A549 treated with AZD2906 at 1 μM for 4 hours (cell line): ENCODE data around the gene ZSCAN32. TPM values are rescaled to one million over a fixed set of nuclear protein-coding genes. Genes with fewer than 3 reads are reported as not detected.

ENCODE experiments used
- total RNA-seq: library from RNA; stranded (reverse); fragments of 200-300 nt; extraction: Qiagen RNA extraction; gene quantifications from 5 replicates; pipeline ENCODE4 v1.2.3, GENCODE V29; 2022

ZSCAN32 gene
- 10.8 to 18.4 TPM (median 14.8 TPM) in 5 replicates for total RNA-seq

DNA sequence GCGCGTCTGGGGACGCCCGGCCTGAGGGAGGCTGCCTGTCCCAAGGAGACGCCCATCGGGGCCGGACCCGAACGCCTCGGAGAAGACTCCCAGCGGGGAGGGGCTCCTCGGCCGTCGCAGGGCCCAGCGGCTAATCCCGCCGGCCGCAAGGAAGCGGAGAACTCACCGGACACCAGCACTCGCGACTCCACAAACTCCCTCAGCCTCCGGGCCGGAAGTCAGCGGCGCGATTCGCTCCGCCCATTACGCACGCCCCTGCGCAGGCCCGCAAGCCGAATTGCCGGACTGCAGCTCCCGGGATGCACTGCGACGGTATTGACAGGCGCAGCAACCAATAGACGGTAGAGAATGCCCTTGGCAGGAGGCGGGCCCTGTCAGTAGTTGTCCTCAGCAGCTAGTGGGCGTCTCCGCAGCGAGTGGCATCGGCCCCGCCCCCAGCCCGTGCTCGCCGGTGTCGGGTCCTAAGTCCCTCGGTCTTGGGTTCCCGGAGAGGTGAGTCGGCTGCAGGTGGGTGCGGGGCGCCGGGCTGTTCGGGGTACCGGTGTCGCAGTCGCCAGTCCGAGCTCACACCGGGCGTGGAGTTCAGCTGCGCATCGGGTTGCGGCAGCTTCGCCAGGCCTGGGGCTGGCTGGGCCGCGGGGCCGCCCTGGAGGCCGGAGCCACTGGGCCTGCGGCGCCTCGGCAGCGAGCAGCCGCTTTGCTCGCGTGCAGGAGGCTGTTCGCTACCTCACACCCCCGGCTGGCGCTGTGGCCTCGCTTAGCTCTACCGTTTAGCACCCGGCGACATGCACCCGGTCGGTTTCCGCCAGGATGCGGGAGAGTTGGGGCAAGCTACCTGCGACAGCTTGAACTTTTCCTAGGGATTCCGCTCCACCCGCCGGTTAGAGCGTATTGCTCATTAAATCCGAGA, at the start of gene ZSCAN32, which contains the start of gene ZNF174:
TSS of gene ZSCAN32 (minus strand) at position 226 of the 910 bp plus-strand sequence. CDS start 3,447 bp downstream, outside the sequence.
TSS of gene ZNF174 (plus strand) at position 437 of the 910 bp plus-strand sequence. CDS start 790 bp downstream, outside the sequence.

DNA sequence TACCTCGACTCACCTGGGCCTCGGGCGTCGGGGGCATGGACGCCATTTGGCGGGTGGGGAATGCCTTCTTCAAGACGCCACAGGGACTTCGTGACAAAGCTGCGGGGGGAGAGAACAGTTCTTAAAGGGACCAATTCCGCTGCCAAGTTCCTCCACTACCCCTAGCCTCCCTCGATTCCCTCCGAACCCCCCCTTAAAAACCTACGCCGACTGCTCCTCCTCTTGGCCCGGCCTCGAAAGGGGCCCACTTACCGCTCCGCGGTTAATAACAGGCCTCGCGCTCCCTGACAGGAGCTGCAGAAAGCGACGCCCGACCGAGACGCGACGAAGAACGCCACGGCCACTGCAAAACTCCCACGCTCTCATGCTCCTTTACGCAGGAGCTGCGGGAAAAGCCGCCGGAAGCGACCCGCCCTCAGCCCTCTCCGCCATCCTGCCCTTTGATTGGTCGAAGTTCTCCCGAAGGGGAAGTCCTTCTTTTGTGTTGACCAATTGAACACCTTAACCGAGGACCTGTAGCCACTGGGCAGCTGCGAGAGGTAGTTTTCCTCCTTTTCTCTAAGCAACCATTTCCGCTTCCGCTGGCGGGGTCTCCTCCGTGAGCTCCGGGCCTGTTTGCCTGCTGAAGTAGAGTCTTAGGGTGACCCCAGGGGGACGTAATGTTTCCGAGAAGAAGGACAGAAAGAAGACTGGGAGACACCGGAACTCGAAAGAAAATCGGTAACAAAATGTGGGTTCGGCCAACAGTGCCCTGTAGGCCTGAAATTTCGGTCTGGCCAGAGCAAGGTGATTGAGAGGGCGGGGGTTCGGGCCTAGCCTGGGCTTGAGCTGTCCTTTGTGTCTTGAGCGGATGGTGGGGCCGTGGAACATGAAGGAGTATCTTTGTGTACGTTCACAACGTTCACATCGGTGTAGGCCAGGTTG, 42.6 kb upstream of the ZSCAN32 start, which contains the start of the genes NAA60 and ZNF597:
TSS of gene NAA60 (plus strand) at position 573 of the 924 bp plus-strand sequence. CDS start 32,548 bp downstream, outside the sequence.
TSS of gene ZNF597 (minus strand) at position 397 of the 924 bp plus-strand sequence. CDS start at position 46, 351 bp downstream.

DNA sequence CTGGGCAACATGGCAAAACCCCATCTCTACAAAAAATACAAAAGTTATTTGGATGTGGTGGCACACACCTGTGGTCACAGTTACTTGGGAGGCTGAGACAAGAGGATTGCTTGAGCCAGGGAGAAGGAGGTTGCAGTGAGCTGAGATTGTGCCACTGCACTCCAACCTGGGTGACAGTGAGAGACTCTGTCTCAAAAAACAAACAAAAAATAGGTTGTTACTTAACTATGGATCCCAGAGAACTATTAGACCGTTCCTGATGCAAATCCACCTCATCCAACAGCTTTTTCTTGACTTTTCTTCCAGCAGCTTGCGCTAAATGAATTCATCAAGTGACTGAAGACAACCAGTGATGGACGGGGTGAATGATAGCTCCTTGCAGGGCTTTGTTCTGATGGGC, 45.2 kb downstream of the ZSCAN32 start, which contains the start of gene OR2C1:
TSS of gene OR2C1 (plus strand) at position 301 of the 400 bp plus-strand sequence. CDS start at position 353, 52 bp downstream.

Other genes starting within 250 kb of the ZSCAN32 start
- gene OR1F1, start 212.8 kb downstream of the ZSCAN32 start, total RNA-seq = 0.13 to 0.59 TPM (median 0.21 TPM) in 5 replicates
- gene ZNF200, start 165.8 kb downstream of the ZSCAN32 start, total RNA-seq = 7.1 to 10.0 TPM (median 7.6 TPM) in 5 replicates
- gene MEFV, start 144.4 kb downstream of the ZSCAN32 start, total RNA-seq = 0.02 to 0.05 TPM (median 0.02 TPM) in 3 of 5 replicates, not detected in the others
- gene ZNF263, start 117.5 kb downstream of the ZSCAN32 start, total RNA-seq = 33.6 to 39.0 TPM (median 34.1 TPM) in 5 replicates
- gene TIGD7, start 95.6 kb downstream of the ZSCAN32 start, total RNA-seq = 0.72 to 1.4 TPM (median 1.2 TPM) in 5 replicates
- 9.5 to 10.4 TPM (median 9.7 TPM) in 5 replicates for gene ZNF75A, start 95.5 kb downstream of the ZSCAN32 start, total RNA-seq
- gene OR2C1, start 45.1 kb downstream of the ZSCAN32 start, total RNA-seq = not detected in 5 replicates
- 12.3 to 14.5 TPM (median 12.8 TPM) in 5 replicates for gene ZNF174, start 211 bp upstream of the ZSCAN32 start, total RNA-seq
- 0.95 to 1.3 TPM (median 1.0 TPM) in 5 replicates for gene ZNF597, start 42.5 kb upstream of the ZSCAN32 start, total RNA-seq
- gene NAA60, start 42.7 kb upstream of the ZSCAN32 start, total RNA-seq = 46.2 to 54.0 TPM (median 52.7 TPM) in 5 replicates
- not detected in 5 replicates for gene C16orf90, start 94.5 kb upstream of the ZSCAN32 start, total RNA-seq
- 17.4 to 20.5 TPM (median 19.0 TPM) in 5 replicates for gene CLUAP1, start 100.0 kb upstream of the ZSCAN32 start, total RNA-seq
- 0.02 to 0.08 TPM in 2 of 5 replicates, not detected in the others for gene NLRC3, start 176.4 kb upstream of the ZSCAN32 start, total RNA-seq
- gene SLX4, start 210.6 kb upstream of the ZSCAN32 start, total RNA-seq = 3.9 to 5.2 TPM (median 4.7 TPM) in 5 replicates